GM18907 (cell line): ENCODE data around the gene ARRB1.
"Not testable (repeated sequence)": the region's sequence is repeated elsewhere in the genome, so short reads cannot be mapped to it uniquely, and the experiment has no call there.

ENCODE experiments used
- ATAC-seq: cut with Tn5 transposase; IDR thresholded peaks from one replicate; pipeline ENCODE4 v1.9.1; 2021; ENCODE audit warnings: mild to moderate bottlenecking, moderate library complexity; ENCODE audit not compliant: unreplicated experiment

ARRB1 gene

GRCh38 chr11:75324189-75324588 is 27.3 kb downstream of the ARRB1 start:
- no peak for ATAC-seq

- ATAC-seq = no peak
These were observed 27.9 kb downstream of the ARRB1 start for GRCh38 chr11:75323609-75324008.

- no peak for ATAC-seq
These were observed 30.8 kb downstream of the ARRB1 start for GRCh38 chr11:75320643-75321042.

GRCh38 chr11:75320046-75320618 is 31.3 kb downstream of the ARRB1 start:
- no peak for ATAC-seq

GRCh38 chr11:75319035-75319877 is 32.2 kb downstream of the ARRB1 start:
- ATAC-seq = no peak

- no peak for ATAC-seq
These were observed 33.9 kb downstream of the ARRB1 start for GRCh38 chr11:75317446-75318122.

GRCh38 chr11:75315439-75315805 is 36.0 kb downstream of the ARRB1 start:
- ATAC-seq = no peak

- ATAC-seq = no peak
These were observed 36.6 kb downstream of the ARRB1 start for GRCh38 chr11:75314771-75315438.

GRCh38 chr11:75313513-75314272 is 37.8 kb downstream of the ARRB1 start:
- ATAC-seq = no peak

GRCh38 chr11:75312346-75312745 is 39.1 kb downstream of the ARRB1 start:
- ATAC-seq = no peak

GRCh38 chr11:75311858-75312288 is 39.6 kb downstream of the ARRB1 start:
- no peak for ATAC-seq

- ATAC-seq = no peak
These were observed 42.5 kb downstream of the ARRB1 start for GRCh38 chr11:75308986-75309385.

- no peak for ATAC-seq
These were observed 43.3 kb downstream of the ARRB1 start for GRCh38 chr11:75308116-75308515.

- no peak for ATAC-seq
These were observed 44.4 kb downstream of the ARRB1 start for GRCh38 chr11:75307058-75307457.

- no peak for ATAC-seq
These were observed 44.9 kb downstream of the ARRB1 start for GRCh38 chr11:75306529-75306928.

- no peak for ATAC-seq
These were observed 45.5 kb downstream of the ARRB1 start for GRCh38 chr11:75305993-75306392.

- ATAC-seq = no peak
These were observed 46.0 kb downstream of the ARRB1 start for GRCh38 chr11:75305452-75305851.

GRCh38 chr11:75304941-75305340 is 46.5 kb downstream of the ARRB1 start:
- ATAC-seq = not testable (repeated sequence)

GRCh38 chr11:75303544-75304224 is 47.8 kb downstream of the ARRB1 start:
- no peak for ATAC-seq

GRCh38 chr11:75302371-75302770 is 49.1 kb downstream of the ARRB1 start:
- ATAC-seq = no peak
